Dermis blood vessel endothelial cell (primary cell): ENCODE results near the gene CEP44. TPM values are rescaled to one million over a fixed set of nuclear protein-coding genes. Genes with fewer than 3 reads are reported as not detected.
"Not testable (repeated sequence)": the region's sequence is repeated elsewhere in the genome, so short reads cannot be mapped to it uniquely, and the experiment has no call there.

Source experiments
- DNase-seq: peaks from one replicate; pipeline ENCODE4 v3.0.0; 2010
- total RNA-seq: library from RNA; depleted of rRNA; stranded (reverse); fragments of >200 nt; gene quantifications from 2 replicates; pipeline ENCODE4 v1.2.3, GENCODE V29; 2014

The CEP44 gene, protein sequence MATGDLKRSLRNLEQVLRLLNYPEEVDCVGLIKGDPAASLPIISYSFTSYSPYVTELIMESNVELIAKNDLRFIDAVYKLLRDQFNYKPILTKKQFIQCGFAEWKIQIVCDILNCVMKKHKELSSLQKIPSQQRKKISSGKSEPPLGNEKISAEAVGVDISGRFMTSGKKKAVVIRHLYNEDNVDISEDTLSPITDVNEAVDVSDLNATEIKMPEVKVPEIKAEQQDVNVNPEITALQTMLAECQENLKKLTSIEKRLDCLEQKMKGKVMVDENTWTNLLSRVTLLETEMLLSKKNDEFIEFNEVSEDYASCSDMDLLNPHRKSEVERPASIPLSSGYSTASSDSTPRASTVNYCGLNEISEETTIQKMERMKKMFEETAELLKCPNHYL
- 12.4 and 13.8 TPM in 2 replicates for total RNA-seq

DNA sequence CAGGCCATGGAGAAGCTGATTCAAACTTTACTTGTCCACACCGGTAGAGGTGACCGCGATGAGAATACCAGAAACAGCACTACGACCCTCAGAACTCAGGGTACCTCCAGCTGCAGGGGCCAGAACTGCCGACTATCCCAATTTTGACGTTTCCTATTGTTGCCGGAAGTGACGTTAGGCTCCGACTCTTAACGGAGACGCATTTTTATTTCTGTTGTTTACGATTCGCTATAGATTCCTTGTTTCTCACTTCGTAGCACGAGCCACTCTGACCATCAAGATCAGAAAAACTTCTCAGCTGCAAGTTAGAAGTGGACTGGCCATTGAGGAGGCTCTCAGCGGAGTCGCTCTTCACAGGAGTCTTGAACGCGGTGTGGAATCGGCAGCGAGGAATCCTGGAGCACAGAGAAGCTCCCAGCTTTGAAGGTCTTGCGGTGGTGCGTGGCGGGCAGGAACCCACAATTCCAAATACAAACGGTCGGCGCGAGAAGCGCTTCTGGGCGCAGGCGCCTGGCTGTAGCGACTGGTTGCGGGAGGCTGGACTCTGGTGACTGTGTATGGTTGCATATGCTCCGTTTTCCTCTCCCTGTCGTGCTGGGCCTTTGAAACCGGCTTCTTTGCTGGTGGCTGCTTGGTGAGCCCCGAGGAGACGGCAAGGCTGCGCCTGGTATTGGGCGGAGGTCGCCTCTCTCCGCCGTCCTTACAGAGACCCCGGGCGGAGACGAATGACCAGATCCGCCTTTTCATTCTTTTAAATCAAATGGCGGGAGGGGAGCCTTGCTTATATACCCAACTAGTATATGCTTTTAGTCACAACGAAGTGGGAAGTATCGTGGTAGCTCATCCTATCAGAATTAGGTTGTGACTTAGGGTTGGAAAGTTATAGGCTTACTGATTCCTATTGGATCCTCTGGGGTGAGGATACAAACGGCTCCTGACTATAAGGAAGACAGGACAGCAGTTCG lies at the start of gene CEP44, which contains the start of gene FBXO8:
Gene CEP44 (plus strand): TSS at position 405 of the 965 bp plus-strand sequence. CDS start 15,211 bp downstream, outside the sequence.
Gene FBXO8 (minus strand): TSS at position 161 of the 965 bp plus-strand sequence. CDS start 20,575 bp downstream, outside the sequence.
- peak; percentile 83 for DNase-seq

DNA sequence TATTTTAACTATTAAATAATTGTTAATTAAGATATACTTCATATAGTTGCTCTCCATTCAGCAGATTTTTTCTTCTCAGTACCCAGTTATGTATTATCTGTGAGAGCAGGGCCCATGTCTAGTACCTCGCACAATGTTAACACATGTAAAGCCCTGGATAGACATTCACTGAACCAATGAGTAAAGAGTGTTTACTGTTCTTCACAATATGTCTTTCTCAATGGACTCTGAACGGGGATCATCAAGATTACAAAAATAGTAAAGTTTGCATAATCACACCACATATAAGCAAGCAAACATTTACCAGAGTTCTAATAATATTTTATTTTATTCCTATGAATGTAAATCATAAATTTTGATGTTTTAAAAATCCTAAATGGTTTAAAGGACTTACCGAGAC lies 47.4 kb upstream of the CEP44 start:
- DNase-seq = no peak

DNA sequence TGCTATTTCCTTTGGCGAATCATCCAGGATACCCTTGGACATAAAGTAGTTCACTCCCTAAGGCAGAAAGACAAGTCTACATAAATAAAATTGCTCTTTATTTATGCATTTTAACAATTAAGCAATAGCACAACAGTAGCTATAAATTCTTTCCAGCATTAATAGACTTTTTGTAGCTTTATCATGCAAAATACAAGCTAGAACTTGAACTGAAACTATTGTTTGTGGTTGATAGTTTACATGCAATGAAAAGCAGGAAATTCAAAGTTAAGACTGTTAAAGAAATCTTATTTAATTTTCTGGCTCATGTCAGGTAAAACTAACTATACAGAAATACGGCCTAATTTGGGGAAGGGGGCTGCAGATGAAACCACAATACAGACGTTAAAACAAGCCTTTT lies 42.5 kb upstream of the CEP44 start:
- no peak for DNase-seq

DNA sequence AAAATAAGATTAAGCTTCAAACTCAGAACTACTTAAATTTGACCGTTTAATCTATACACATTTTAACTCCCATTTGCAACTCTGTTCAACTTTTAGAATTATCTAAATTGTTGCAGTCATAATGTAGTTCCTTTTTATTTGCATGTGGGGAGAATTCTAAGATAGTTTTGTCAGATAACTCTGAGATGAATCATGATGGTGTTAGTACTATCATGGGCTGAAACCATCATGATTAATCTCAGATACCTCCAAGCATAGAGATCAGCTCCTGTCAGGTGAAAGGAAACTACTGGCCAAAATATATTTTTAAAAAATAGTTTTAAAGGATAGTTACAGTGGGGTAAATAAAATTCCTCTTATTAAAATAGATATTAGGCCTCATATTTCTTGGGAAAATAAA lies 39.3 kb upstream of the CEP44 start:
- DNase-seq = no peak

DNA sequence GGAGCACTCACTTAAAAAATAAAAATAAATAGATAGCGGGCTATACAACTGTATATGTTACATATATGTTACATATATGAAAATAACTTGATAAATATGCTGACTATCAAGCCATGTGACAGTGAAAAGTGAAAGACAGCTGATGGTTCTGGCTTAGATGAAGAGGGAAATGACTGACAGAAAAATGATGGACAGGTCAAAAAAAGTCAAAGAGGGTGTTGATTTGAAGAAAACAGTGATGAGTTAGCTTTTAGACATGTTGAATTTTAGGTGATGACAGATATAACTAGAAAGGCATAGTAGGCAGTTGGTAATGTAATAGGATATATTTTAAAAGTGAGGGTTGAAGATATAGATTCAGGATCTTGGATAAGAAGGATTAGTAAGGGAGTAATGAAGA lies 38.0 kb upstream of the CEP44 start:
- DNase-seq = no peak

DNA sequence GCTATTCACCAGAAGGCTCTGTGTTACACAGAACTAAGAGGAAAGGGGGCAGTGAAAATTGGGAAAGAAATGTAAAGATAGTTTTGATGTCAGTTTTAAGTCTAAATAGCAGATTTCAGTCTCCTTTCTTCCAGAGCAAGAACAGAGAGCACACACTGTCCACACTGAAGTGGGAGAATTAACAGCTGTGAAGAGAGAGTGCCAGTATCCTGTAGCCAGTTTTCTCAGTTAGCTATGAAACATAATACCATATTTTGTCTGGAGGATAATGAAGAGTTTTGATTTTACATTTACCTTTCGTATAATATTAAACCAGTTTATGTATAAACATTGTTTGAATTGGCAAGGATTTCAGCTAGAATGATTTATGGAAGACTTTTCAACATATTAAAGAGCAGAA lies 35.3 kb upstream of the CEP44 start:
- no peak for DNase-seq

DNA sequence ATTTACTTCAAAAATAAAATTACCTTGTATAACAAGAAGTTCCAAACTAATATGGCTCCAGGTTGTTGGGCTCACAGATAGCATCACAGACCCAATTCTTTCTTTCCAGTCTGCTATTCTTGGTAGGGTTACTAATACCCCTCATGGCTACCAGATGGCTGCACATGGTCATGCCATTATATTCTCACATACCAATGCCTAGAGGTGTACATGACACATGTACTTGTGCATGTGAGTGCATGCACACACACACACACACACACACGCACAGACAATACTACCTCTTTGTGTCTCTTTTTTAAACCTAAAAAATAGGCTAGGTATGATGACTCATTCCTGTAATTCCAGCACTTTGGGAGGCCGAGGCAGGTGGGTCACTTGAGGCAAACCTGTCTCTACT lies 31.3 kb upstream of the CEP44 start:
- no peak for DNase-seq

DNA sequence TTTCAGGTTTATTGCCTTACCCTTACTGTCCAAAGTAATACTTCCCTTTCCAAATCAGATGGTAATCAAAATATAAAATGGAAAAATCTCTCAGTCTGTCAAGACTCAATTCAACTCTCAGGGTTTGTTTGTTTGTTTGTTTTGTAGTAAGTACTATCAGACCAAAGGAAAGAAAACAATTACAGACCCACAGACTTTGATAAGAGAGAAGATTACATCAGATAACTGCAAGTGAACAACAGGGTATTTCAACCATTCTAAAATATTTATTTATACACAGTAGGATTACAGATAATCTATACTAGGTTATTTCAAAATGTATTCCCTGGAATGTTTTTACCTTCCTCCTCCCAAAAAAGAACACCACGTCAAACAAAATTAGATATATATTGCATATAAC lies 29.1 kb upstream of the CEP44 start:
- no peak for DNase-seq

DNA sequence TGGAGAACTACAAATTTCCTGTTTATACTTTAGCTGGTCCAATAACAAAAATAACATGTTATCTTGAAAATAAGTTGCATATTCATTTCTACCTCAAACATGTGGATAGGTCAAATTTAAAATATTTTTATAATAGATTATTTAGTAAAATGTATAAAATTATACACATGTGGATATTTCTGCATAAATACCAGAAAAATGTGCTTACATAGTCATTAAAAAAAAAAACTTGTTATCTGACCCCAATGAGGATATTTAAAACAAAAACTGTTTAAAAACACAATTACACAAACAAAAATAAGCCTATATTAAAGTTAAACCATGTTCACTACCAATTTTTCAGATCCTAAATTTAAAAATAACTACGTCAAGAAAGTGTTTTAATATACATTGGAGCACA lies 28.3 kb upstream of the CEP44 start:
- DNase-seq = no peak

DNA sequence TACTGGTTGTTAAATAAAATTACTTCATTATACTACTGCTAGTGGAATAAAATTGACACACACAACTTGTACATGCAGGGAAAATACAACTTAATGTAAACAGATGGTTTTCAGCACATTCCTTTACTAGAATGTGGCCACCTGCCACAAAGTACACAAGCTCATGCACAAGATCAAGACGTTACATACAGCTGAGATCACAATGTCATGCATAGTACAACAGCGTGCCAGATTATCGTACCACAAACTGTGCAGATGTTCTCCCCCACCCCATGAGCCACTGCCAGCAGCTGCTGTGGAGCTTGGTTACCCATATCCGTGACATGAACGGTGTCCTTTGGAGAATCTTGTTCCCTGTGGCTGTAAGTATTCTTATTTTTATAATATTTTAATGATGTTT lies 27.9 kb upstream of the CEP44 start:
- DNase-seq = no peak

DNA sequence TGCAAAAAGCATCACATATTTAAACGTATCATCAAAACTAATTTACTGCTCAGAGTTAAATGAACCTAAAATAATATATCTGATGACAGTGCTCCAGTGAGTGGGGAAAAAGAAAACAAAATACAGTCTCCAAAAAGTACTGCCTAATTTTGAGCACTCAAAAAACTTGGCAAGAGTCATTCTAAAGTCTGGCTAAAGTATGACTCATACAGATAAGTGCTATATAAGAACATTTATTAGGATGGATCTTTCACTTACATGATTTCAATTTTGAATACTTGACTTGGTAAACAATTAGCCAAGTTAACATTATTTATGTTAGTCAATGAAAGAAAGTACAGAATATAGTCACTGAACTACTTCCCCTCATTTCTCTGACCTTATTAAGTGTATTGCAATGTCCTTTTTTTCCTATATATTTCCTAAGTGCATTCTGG lies 27.4 kb upstream of the CEP44 start:
- no peak for DNase-seq

DNA sequence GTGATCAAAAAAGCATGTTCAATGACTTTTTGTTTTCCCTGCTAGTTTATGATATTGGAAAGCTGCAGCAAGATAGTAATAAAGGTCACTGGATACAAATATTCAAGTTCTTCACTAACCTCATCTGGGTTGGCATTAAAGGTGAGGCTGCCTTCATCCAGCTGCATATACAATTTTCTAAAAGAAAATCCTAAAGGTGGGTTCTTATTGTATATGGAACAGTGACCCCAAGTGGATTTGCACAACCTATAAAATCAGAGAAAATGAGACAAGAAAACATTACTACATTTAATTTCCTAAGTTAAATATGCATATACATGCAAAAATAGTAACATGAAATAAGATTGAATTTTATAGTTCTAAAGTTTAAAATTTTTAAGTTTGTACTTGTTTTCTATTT lies 24.1 kb upstream of the CEP44 start:
- DNase-seq = no peak

DNA sequence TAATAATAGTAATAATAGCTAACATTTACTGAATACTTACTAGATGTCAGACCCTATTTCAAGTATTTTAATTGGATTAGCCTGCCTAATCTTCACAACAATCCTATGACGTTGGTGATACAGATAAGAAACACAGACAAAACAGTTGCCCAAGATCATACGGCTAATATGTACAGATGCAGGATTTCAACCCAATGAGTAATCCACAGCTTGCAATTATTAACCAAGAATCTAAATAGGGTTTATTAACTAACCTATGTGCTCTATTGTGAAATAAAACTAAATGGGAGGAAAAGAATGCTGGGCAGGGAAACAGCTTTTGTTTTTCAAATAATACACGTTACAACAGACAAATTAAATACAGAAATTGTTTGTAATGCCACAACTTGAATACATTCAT lies 23.6 kb upstream of the CEP44 start:
- peak; percentile 6 for DNase-seq

DNA sequence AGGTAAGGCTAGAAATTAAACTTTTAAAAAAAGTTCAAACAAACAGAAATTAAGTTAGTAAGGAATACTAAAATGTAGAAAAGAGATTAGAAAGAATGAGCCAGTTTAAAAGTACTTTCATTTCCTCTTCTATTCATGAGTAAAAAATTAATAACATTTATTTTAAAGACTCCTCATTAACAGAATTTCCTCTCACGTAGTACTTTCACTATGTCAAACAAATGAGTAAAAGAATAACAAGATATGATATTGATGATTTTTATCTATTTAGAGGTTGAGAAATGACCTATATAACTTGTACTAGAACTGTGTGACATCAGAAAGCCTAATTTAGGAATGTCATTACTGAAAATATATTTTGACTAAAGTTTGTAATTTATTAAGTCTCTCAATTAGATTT lies 22.3 kb upstream of the CEP44 start:
- DNase-seq = not testable (repeated sequence)

DNA sequence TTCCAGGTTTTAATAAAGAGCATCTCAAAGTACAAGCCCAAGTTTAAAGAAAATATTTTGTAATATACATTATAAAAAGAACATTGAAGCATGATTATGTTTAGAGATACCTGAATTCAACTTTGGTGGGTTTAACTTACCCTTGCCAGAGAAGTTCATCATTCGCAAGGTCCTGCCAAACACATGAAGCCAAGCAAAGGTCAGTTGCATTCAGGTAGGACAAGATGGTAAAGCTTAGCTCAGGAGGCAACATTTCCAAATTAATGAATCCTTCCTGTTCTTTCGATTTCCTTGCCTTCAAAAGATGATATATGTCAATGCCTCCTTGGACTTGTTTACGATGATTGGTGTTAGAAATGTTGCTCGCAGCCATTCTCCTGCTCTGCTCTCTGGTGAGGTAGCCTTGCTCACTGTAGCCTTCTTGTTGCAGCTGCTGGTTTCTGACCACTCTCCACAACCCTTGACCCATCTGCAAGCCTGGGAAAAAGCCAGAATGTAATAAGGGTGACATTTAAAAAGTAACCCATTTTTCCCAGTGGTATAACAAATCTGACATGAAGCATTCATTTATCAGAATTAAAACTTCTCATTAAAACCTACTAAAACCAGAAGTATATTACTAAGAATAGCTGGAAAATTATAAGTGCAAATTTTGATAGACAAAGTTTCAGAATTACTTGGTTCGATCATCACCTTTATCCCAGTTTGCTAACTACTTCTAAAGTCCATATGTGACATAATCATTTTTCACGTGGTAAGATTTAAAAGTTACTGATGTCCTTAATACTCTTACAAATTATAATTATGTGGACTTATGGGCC lies 20.9 kb upstream of the CEP44 start:
- DNase-seq = no peak

DNA sequence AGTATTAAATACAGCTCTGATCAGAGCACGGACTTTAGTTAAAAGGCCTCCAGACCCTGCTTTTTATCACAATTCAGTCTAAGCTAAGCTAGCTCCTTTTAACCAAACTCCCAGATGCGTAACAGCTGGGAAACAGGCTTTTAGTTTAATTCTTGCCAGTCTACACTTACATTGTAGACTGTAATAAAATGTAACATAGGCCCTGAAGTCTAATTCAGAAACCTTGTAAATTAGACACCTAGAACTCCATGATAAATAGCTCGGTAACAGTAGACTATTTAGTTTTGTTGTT lies 20.3 kb upstream of the CEP44 start:
- DNase-seq = no peak

DNA sequence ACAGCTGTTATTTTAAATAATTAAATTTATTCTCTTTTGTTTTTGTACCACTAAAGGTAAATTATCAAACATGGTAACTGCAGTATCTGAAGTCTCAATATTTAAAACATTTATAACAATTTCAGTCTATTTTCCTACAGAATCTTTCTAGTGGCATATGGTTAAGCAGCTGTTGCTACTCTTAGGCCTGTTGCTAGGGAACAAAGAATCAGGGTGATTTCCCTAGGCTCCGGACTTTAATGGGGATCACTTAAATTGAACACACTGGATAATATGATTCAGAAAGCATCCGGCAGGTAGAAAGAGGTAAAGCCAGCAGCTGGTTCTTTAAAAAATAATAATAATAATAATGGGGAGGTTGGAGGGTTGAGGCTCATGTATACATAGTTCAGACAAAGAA lies 17.8 kb upstream of the CEP44 start:
- DNase-seq = no peak

DNA sequence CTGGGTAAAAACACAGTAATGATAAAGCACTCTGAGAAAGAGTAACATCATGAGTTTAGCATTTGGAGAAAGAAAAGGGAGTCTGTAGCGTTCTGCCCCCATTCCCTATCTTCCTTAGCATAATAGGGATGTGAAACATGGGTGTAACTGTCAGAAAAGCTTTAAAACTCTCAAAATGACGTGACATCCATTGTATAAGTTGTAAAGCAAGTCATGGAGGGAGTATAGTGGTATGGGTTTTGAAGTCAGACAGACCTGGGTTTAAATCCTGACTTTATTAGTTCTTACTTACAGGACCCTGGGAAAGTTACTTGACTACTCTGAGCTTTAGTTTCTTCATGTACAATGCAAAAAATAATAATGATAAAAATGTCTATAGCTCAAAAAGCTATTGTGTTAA lies 17.3 kb upstream of the CEP44 start:
- no peak for DNase-seq

DNA sequence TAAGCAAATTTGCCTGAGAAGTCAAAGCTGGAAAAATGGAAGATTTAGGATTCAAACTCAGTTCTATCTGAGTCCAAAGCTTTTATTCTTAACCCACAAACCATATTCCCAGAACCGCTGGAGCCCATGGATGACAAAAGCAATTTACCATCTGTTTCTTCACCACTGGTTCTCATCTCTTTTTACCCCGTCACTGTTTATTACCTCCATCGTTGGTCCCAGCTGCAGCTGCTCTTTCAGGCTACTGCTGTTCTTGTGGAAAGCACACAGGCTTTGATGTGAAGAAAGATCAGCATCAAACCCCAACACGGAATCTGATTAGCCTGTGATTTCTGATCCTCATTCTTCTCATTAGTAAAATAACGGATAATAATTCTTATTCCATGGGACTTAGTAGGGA lies 9.8 kb upstream of the CEP44 start:
- DNase-seq = no peak

DNA sequence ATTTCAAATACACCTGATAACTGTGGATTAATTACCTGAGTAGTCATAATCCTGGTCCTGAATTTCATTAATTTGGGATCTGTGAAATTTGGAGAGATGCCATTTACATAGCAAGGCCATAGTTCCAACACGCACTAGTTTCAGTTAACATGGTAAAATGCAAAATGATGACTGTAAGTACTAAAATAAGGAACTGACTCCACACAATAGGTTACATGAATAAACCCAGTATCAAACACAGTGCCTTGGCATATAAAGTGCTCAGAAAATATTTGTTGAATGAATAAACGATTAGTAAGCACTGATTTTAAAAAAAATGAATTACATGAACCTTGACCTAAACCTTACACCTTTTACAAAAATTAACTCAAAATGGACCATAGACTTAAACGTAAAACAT lies 9.3 kb upstream of the CEP44 start:
- no peak for DNase-seq

DNA sequence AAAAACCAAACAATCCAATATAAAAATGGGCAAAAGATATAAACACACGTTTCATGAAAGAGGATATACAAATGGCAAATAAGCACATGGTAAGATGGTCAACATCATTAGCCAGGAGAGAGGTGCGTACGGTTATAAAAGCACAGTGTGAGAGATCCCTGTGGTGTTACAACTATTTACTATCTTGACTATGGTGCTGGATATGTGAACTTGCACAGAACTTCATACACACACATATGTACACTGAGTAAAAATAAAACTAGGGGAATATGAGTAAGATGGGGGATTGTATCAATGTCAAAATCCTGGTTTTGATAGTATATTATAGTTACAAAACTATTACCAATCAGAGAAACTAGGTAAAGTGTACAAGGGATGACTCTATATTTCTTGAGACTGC lies 8.6 kb upstream of the CEP44 start:
- DNase-seq = no peak

DNA sequence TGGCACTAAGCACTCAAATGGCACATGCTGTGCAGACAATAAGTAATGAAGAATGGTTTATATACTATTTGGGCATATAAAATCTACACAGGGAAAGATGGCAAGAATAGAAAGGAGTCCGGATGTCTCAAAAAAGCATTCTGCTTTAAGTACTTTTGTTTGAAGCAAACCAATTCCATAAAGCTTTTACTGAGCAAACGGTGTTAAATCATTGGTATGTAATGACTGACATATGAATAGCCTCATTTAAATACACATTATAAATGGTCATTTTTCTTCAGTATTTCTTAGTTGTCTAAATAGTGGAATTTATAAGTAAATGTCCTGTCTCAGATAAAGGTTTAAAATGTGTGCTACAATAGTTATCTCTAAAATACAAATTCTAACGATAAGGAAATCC lies 6.3 kb upstream of the CEP44 start:
- DNase-seq = no peak

DNA sequence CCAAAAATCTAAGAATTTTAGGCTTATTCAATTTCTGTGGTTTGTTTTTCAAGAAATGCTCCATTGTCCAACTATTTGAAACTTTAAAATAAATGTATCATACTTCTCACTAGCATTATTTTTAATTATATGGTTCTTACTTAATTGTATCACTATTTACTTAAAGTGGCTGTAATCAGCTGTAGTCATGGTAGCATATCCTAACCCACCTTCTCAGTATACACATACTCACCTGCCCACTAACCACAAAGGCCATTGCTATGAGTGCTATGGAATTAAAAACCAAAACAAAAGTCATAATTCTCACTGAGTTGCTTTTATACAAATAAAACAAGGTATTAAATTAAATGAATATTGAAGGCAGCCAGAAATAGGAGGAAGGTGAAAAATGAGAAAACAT lies 5.2 kb upstream of the CEP44 start:
- DNase-seq = no peak
